Neural cell (in vitro differentiated cells): ENCODE measurements around the gene RANBP9. TPM values are rescaled to one million over a fixed set of nuclear protein-coding genes. Genes with fewer than 3 reads are reported as not detected.

Experiments used
- H2AFZ ChIP-seq: fragments of 200-600, 300-800 bp; sonication (generic), shearing (Covaris generic); 2 replicates; pipeline ENCODE4 v1.6.0; 2014; ENCODE audit warnings: low read depth, mild to moderate bottlenecking, antibody characterized with exemption, low read length, moderate library complexity
- H3F3A ChIP-seq: fragments of 200-600 bp; shearing (Covaris generic); 2 replicates; pipeline ENCODE4 v1.6.1; 2016; ENCODE audit warnings: mild to moderate bottlenecking, moderate library complexity, mixed read lengths, antibody characterized with exemption, low read length; ENCODE audit not compliant: insufficient read depth, poor library complexity, severe bottlenecking
- H3K27ac ChIP-seq: fragments of 200-600, 300-800 bp; sonication (generic), shearing (Covaris generic); 2 replicates; pipeline ENCODE4 v1.5.1; 2014; ENCODE audit warnings: mild to moderate bottlenecking, low read length, moderate library complexity
- H3K27me3 ChIP-seq: fragments of 300-800, 200-600 bp; sonication (generic), shearing (Covaris generic); 2 replicates; pipeline ENCODE4 v1.6.0; 2014; ENCODE audit warnings: mild to moderate bottlenecking, low read depth, low read length, moderate library complexity; ENCODE audit not compliant: insufficient read depth
- H3K36me3 ChIP-seq: fragments of 300-800, 200-600 bp; sonication (generic), shearing (Covaris generic); 2 replicates; pipeline ENCODE4 v1.5.1; 2014; ENCODE audit warnings: mild to moderate bottlenecking, antibody characterized with exemption, low read length, moderate library complexity; ENCODE audit not compliant: insufficient read depth
- H3K4me2 ChIP-seq: fragments of 300-800, 200-600 bp; sonication (generic), shearing (Covaris generic); 2 replicates; pipeline ENCODE4 v1.6.0; 2014; ENCODE audit warnings: mild to moderate bottlenecking, low read length
- H3K4me3 ChIP-seq: fragments of 300-800, 200-600 bp; sonication (generic), shearing (Covaris generic); 2 replicates; pipeline ENCODE4 v1.5.1; 2014; ENCODE audit warnings: mild to moderate bottlenecking, low read length, moderate library complexity
- H3K79me2 ChIP-seq: fragments of 200-600 bp; shearing (Covaris generic); replicated peaks from 2 replicates; pipeline ENCODE4 v1.6.0; 2014; ENCODE audit warnings: mild to moderate bottlenecking, low read length, moderate library complexity; ENCODE audit not compliant: insufficient read depth
- H3K9ac ChIP-seq: fragments of 300-800, 200-600 bp; sonication (generic), shearing (Covaris generic); 2 replicates; pipeline ENCODE4 v1.6.1; 2016; ENCODE audit warnings: mild to moderate bottlenecking, low read length, mixed read lengths
- H3K9me2 ChIP-seq: fragments of 200-600 bp; shearing (Covaris generic); 2 replicates; pipeline ENCODE4 v1.6.1; 2016; ENCODE audit warnings: mild to moderate bottlenecking, low read length, mixed read lengths; ENCODE audit not compliant: insufficient read depth
- H3K9me3 ChIP-seq: fragments of 200-600, 300-800 bp; sonication (generic), shearing (Covaris generic); 2 replicates; pipeline ENCODE4 v1.6.1; 2016; ENCODE audit warnings: mild to moderate bottlenecking, mixed run types, low read length, moderate library complexity, mixed read lengths
- H4K20me1 ChIP-seq: fragments of 200-600 bp; shearing (Covaris generic); 2 replicates; pipeline ENCODE4 v1.6.1; 2016; ENCODE audit warnings: mild to moderate bottlenecking, mixed run types; ENCODE audit not compliant: insufficient read depth
- EP300 ChIP-seq: fragments of 450-650 bp; conservative IDR thresholded peaks from 2 replicates; pipeline ENCODE4 v1.6.1; 2014; ENCODE audit warnings: antibody characterized with exemption, mild to moderate bottlenecking, moderate library complexity; ENCODE audit not compliant: poor library complexity, severe bottlenecking
- EZH2 ChIP-seq: fragments of 200-600, 300-800 bp; shearing (Covaris generic), sonication (generic); IDR thresholded peaks from 2 replicates; pipeline ENCODE4 v1.6.1; 2014; ENCODE audit warnings: antibody characterized with exemption, low read length, borderline replicate concordance, mild to moderate bottlenecking; ENCODE audit not compliant: insufficient read depth, poor library complexity, severe bottlenecking
- MXI1 ChIP-seq: fragments of 450-650 bp; conservative IDR thresholded peaks from 2 replicates; pipeline ENCODE4 v1.6.1; 2014; ENCODE audit warnings: antibody characterized with exemption, mild to moderate bottlenecking; ENCODE audit not compliant: poor library complexity, severe bottlenecking
- POLR2AphosphoS5 ChIP-seq: IDR thresholded peaks from 2 replicates; pipeline ENCODE4 v1.6.1; 2012
- RAD21 ChIP-seq: fragments of 450-650 bp; conservative IDR thresholded peaks from 2 replicates; pipeline ENCODE4 v1.6.1; 2014; ENCODE audit warnings: antibody characterized with exemption, mild to moderate bottlenecking, moderate library complexity
- SMC3 ChIP-seq: fragments of 450-650 bp; conservative IDR thresholded peaks from 2 replicates; pipeline ENCODE4 v1.6.1; 2014; ENCODE audit warnings: antibody characterized with exemption, mild to moderate bottlenecking, moderate library complexity; ENCODE audit not compliant: poor library complexity
- TAF1 ChIP-seq: IDR thresholded peaks from 2 replicates; pipeline ENCODE4 v1.6.1; 2012; ENCODE audit warnings: low read depth
- polyA plus RNA-seq: library from polyadenylated mRNA; depleted of rRNA; stranded (reverse); fragments of >200 nt; gene quantifications from 2 replicates; pipeline ENCODE4 v1.2.3, GENCODE V29; 2014
- TF ChIP-seq, protein P1 (sequence below): fragments of 450-650 bp; IDR thresholded peaks from 2 replicates; pipeline ENCODE4 v1.5.1; 2014; ENCODE audit warnings: antibody characterized with exemption, mild to moderate bottlenecking, moderate library complexity; ENCODE audit not compliant: poor library complexity, severe bottlenecking
- TF ChIP-seq, protein P2 (sequence below): IDR thresholded peaks from 2 replicates; pipeline ENCODE4 v1.6.1; 2012; ENCODE audit warnings: borderline replicate concordance

The RANBP9 gene
- polyA plus RNA-seq, 1 donor from 2014 or later, result 52.2 TPM

GRCh38 chr6:13605634-13606033, 106.0 kb downstream of the RANBP9 start:
- H3K9ac ChIP-seq, result no peak overlapping the region
- no peak overlapping the region for H3K4me3 ChIP-seq
- H3F3A ChIP-seq, result no peaks in the 10 kb centered on the region
- H3K79me2 ChIP-seq, result no peaks in the 10 kb centered on the region
- H3K36me3 ChIP-seq, result no peaks in the 10 kb centered on the region
- H3K9me2 ChIP-seq, result no peaks in the 10 kb centered on the region
- no peak overlapping the region for H3K27ac ChIP-seq
- no peak overlapping the region for H3K4me2 ChIP-seq
- H3K27me3 ChIP-seq, result no peaks in the 10 kb centered on the region
- no peak overlapping the region for H2AFZ ChIP-seq
- no peaks in the 10 kb centered on the region for H4K20me1 ChIP-seq
- TF ChIP-seq SMC3, result no peak
- TF ChIP-seq, protein P1, sequence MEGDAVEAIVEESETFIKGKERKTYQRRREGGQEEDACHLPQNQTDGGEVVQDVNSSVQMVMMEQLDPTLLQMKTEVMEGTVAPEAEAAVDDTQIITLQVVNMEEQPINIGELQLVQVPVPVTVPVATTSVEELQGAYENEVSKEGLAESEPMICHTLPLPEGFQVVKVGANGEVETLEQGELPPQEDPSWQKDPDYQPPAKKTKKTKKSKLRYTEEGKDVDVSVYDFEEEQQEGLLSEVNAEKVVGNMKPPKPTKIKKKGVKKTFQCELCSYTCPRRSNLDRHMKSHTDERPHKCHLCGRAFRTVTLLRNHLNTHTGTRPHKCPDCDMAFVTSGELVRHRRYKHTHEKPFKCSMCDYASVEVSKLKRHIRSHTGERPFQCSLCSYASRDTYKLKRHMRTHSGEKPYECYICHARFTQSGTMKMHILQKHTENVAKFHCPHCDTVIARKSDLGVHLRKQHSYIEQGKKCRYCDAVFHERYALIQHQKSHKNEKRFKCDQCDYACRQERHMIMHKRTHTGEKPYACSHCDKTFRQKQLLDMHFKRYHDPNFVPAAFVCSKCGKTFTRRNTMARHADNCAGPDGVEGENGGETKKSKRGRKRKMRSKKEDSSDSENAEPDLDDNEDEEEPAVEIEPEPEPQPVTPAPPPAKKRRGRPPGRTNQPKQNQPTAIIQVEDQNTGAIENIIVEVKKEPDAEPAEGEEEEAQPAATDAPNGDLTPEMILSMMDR, result no peak
- TF ChIP-seq RAD21, result no peak
- TF ChIP-seq, protein P2, sequence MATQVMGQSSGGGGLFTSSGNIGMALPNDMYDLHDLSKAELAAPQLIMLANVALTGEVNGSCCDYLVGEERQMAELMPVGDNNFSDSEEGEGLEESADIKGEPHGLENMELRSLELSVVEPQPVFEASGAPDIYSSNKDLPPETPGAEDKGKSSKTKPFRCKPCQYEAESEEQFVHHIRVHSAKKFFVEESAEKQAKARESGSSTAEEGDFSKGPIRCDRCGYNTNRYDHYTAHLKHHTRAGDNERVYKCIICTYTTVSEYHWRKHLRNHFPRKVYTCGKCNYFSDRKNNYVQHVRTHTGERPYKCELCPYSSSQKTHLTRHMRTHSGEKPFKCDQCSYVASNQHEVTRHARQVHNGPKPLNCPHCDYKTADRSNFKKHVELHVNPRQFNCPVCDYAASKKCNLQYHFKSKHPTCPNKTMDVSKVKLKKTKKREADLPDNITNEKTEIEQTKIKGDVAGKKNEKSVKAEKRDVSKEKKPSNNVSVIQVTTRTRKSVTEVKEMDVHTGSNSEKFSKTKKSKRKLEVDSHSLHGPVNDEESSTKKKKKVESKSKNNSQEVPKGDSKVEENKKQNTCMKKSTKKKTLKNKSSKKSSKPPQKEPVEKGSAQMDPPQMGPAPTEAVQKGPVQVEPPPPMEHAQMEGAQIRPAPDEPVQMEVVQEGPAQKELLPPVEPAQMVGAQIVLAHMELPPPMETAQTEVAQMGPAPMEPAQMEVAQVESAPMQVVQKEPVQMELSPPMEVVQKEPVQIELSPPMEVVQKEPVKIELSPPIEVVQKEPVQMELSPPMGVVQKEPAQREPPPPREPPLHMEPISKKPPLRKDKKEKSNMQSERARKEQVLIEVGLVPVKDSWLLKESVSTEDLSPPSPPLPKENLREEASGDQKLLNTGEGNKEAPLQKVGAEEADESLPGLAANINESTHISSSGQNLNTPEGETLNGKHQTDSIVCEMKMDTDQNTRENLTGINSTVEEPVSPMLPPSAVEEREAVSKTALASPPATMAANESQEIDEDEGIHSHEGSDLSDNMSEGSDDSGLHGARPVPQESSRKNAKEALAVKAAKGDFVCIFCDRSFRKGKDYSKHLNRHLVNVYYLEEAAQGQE, result no peak
- TF ChIP-seq MXI1, result no peak
- TF ChIP-seq EP300, result no peak
- no peak for TF ChIP-seq TAF1
- no peak for TF ChIP-seq POLR2AphosphoS5
- TF ChIP-seq EZH2, result no peak
- no peaks in the 10 kb centered on the region for H3K9me3 ChIP-seq

GRCh38 chr6:13604546-13605416, 106.9 kb downstream of the RANBP9 start:
- TF ChIP-seq POLR2AphosphoS5 (no peak), EP300 (no peak), MXI1 (no peak), RAD21 (no peak), TAF1 (no peak), EZH2 (no peak), SMC3 (no peak)
- TF ChIP-seq, protein P2, result no peak
- TF ChIP-seq, protein P1, result no peak

More at GRCh38 chr6:13604546-13605416, 106.9 kb downstream of the RANBP9 start:
- H2AFZ ChIP-seq, result no peak overlapping the region
- no peaks in the 10 kb centered on the region for H3F3A ChIP-seq
- no peak overlapping the region for H3K4me2 ChIP-seq
- H3K79me2 ChIP-seq, result no peaks in the 10 kb centered on the region
- no peaks in the 10 kb centered on the region for H3K36me3 ChIP-seq
- H3K9me3 ChIP-seq, result no peaks in the 10 kb centered on the region
- H3K9ac ChIP-seq, result no peak overlapping the region
- H3K9me2 ChIP-seq, result no peaks in the 10 kb centered on the region
- H3K27me3 ChIP-seq, result no peaks in the 10 kb centered on the region
- H3K4me3 ChIP-seq, result no peak overlapping the region
- no peak overlapping the region for H3K27ac ChIP-seq
- no peaks in the 10 kb centered on the region for H4K20me1 ChIP-seq
